ENCODE measurements around the gene ANK3.

ANK3 gene

DNA sequence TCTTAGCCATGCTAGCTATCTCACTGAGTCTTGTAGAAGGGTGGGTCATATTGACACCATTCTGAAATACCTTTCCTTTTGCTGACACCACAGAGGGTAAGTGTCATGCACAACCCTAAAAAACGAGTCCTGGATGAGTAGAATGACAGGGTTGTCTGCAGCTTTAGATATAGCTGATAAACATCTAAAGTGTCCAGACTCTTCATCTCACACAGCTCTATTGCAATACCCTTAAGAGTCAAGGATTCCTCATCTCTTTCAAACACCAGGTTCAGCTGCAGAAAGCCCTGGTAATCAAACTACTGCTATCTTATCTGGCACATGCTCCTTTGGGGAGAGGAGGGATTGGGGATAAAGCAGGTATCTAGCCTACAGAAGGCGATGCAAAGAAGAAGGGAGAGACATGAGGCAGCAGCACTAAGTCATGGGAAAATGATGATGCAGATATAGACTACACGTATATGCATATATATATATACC is 127.0 kb downstream of the ANK3 start:
- Histone ChIP-seq H3K4me1 (ENCODE audit: insufficient read depth, low read length) (peaks cover 2% of the 10 kb centered on the region), H3K9ac (ENCODE audit: low read length) (no peak overlapping the region), H3K27ac (ENCODE audit: low read depth, low read length) (no peak overlapping the region), H3K9me3 (ENCODE audit: low read length) (no peaks in the 10 kb centered on the region), H3K36me3 (ENCODE audit: insufficient read depth, low read length) (no peaks in the 10 kb centered on the region), H3K27me3 (ENCODE audit: control insufficient read depth in 1 of 2, insufficient read depth in 2 of 2, low read length in 2 of 2) (no peaks in the 10 kb centered on the region), H3K4me3 (ENCODE audit: low read depth in 1 of 2, low read length in 2 of 2) (no peak overlapping the region)

DNA sequence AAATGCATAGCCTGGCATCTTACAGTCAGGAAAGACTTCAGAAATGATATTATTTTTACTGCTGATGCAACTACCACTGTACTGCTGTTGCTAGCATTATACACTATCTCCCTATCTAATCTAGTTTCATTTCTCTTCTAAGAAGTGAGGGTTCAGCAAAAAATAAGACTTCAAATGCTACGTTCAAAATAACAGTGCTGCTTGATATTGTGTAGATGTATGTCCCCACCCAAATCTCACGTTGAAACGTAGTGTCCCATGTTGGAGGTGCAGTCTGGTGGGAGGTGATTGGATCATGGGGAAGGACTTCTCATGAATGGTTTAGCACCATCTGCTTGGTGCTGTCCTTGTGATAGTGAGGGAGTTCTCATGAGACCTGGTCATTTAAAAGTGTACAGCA is 129.4 kb downstream of the ANK3 start:
- Histone ChIP-seq H3K4me1 (ENCODE audit: insufficient read depth, low read length) (peaks cover 4% of the 10 kb centered on the region), H3K9ac (ENCODE audit: low read length) (no peak overlapping the region), H3K27ac (ENCODE audit: low read depth, low read length) (no peak overlapping the region), H3K36me3 (ENCODE audit: insufficient read depth, low read length) (no peaks in the 10 kb centered on the region), H3K4me3 (ENCODE audit: low read depth in 1 of 2, low read length in 2 of 2) (no peak overlapping the region), H3K27me3 (ENCODE audit: control insufficient read depth in 1 of 2, insufficient read depth in 2 of 2, low read length in 2 of 2) (no peaks in the 10 kb centered on the region), H3K9me3 (ENCODE audit: low read length) (no peaks in the 10 kb centered on the region)

DNA sequence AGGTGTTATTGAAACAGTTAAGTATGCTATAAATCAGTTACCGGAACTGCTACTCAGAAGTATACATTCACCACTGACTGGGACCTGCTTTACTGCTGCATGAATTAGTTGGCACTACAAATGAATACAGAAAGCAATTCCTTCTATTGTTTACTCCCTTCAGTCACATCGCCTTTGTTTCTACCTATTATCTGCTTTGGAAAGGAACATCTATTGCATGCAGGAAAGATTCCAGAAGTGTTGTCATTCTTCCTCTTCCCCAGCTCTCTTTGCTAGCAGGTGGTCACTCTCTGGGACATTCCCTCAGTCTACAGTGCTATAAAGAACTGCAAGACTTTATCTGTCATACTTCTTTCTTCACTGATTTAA is 131.3 kb downstream of the ANK3 start:
- Histone ChIP-seq H3K9ac (ENCODE audit: low read length) (no peak overlapping the region), H3K36me3 (ENCODE audit: insufficient read depth, low read length) (no peaks in the 10 kb centered on the region), H3K4me1 (ENCODE audit: insufficient read depth, low read length) (peaks cover 4% of the 10 kb centered on the region), H3K4me3 (ENCODE audit: low read depth in 1 of 2, low read length in 2 of 2) (no peak overlapping the region), H3K27me3 (ENCODE audit: control insufficient read depth in 1 of 2, insufficient read depth in 2 of 2, low read length in 2 of 2) (no peaks in the 10 kb centered on the region), H3K27ac (ENCODE audit: low read depth, low read length) (no peak overlapping the region), H3K9me3 (ENCODE audit: low read length) (no peaks in the 10 kb centered on the region)

DNA sequence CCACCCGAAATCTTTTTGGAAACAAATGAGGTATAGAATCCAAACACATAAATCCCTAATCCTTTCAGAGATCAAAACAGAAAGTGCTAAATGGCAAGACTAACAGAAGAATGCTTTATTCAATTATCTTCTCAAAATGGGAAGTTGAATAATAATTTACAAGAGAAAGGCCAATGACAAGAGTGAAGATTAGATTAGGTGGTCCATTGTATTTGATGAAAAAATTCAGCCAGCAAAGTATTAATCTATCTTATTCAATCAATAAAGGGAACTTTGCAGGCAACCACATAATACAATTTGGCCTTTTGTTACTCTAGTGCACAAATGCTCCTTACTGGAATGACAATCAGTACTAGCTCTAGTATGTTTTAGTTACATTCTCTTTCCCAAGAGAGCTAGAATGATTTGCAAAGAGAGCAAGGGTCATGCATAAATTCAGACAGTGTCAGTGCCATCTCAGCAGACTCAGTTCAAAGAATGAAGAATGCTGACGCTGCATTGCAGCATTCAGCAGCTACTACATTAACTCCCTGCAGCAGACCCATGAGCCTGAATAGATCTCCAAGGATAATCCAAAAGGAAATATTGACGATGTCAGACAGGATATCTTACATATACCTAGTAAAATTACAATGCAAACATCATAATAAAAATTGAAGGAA is 131.8 kb downstream of the ANK3 start:
- Histone ChIP-seq H3K9ac (ENCODE audit: low read length) (no peak overlapping the region), H3K4me3 (ENCODE audit: low read depth in 1 of 2, low read length in 2 of 2) (no peak overlapping the region), H3K36me3 (ENCODE audit: insufficient read depth, low read length) (no peaks in the 10 kb centered on the region), H3K27me3 (ENCODE audit: control insufficient read depth in 1 of 2, insufficient read depth in 2 of 2, low read length in 2 of 2) (no peaks in the 10 kb centered on the region), H3K27ac (ENCODE audit: low read depth, low read length) (no peak overlapping the region), H3K9me3 (ENCODE audit: low read length) (no peaks in the 10 kb centered on the region), H3K4me1 (ENCODE audit: insufficient read depth, low read length) (peaks cover 4% of the 10 kb centered on the region)

DNA sequence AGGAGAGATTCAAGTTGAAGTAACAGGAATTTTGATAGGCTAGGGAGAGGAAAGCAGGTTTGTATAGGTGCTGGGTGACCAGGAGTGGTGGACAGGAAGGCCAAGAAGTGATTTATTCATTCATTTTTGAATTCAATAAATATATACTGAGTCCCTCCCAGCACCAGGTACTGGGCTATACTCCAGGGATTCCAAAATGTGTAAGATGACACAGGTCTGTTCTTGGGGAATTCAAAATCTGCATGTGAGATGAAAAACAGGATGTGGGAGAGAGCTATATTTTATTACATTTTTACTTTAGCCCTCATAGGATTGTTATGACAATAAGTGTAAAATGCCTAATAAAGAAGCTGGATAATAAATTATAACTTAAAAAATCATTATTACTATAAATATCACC is 134.9 kb downstream of the ANK3 start:
- Histone ChIP-seq H3K4me3 (ENCODE audit: low read depth in 1 of 2, low read length in 2 of 2) (no peak overlapping the region), H3K4me1 (ENCODE audit: insufficient read depth, low read length) (peaks cover 4% of the 10 kb centered on the region), H3K9ac (ENCODE audit: low read length) (no peak overlapping the region), H3K27me3 (ENCODE audit: control insufficient read depth in 1 of 2, insufficient read depth in 2 of 2, low read length in 2 of 2) (no peaks in the 10 kb centered on the region), H3K9me3 (ENCODE audit: low read length) (no peaks in the 10 kb centered on the region), H3K27ac (ENCODE audit: low read depth, low read length) (no peak overlapping the region), H3K36me3 (ENCODE audit: insufficient read depth, low read length) (no peaks in the 10 kb centered on the region)

DNA sequence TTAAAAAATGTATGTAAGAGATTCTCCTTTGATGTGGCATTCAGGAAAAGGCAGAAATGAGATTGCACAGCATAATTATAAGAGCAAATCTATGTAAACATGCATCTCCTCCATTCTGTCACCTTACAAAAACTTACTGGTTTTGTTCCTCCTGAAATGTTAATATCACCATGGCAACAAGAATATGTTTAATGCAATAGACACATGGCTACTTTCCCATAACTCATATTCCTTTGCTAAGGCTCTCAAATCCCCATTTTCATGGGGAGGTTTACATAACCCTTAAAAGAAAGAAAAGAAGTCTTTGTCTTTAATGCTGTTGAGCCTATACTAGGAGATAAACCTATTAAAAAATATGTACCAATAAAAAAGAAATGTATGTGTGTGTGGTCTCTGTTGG is 136.2 kb downstream of the ANK3 start:
- Histone ChIP-seq H3K4me3 (ENCODE audit: low read depth in 1 of 2, low read length in 2 of 2) (no peak overlapping the region), H3K27me3 (ENCODE audit: control insufficient read depth in 1 of 2, insufficient read depth in 2 of 2, low read length in 2 of 2) (no peaks in the 10 kb centered on the region), H3K36me3 (ENCODE audit: insufficient read depth, low read length) (no peaks in the 10 kb centered on the region), H3K9ac (ENCODE audit: low read length) (no peak overlapping the region), H3K9me3 (ENCODE audit: low read length) (no peaks in the 10 kb centered on the region), H3K4me1 (ENCODE audit: insufficient read depth, low read length) (peaks cover 4% of the 10 kb centered on the region), H3K27ac (ENCODE audit: low read depth, low read length) (no peak overlapping the region)

DNA sequence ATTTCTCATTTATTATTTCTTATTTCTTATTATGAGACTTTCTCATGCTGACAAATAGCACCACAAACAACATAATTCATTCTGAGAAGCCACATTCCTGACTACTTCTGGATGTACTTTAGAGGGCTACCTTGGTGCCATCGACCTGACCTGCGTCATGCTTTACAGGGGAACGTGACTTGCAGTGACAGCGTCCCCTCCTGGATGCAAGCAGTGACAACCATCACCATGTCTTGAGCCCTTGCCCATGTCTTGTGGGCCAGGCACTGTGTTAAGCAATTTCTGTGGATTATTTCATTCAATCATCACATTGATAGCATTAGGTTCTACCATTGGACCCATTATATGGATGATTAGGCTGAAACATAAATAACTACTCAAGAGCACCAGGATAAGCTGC is 137.0 kb downstream of the ANK3 start:
- H3K4me3 ChIP-seq (ENCODE audit: low read depth in 1 of 2, low read length in 2 of 2) = no peak overlapping the region
- H3K9me3 ChIP-seq (ENCODE audit: low read length) = no peaks in the 10 kb centered on the region
- H3K4me1 ChIP-seq (ENCODE audit: insufficient read depth, low read length) = peaks cover 3% of the 10 kb centered on the region
- H3K27me3 ChIP-seq (ENCODE audit: control insufficient read depth in 1 of 2, insufficient read depth in 2 of 2, low read length in 2 of 2) = no peaks in the 10 kb centered on the region
- no peaks in the 10 kb centered on the region for H3K36me3 ChIP-seq (ENCODE audit: insufficient read depth, low read length)
- no peak overlapping the region for H3K27ac ChIP-seq (ENCODE audit: low read depth, low read length)
- H3K9ac ChIP-seq (ENCODE audit: low read length) = no peak overlapping the region

DNA sequence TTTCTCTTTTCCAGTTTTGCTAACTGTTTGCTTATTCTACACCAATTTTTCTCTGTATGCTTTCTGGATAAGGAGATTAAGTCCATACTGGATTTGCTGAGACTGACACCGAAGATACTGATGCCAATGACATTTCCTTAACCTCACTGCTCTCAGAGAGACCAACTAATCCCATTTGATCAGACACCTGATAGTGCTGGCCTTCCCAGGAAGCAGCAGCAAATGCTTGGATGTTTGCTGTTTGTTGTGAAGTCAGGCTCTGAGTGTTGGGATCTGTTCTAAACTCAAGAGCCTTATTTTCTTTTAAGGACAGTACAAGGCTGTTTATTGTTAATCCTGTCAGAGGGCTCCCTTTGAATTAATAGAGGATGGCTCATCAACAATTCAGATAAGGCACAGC is 143.3 kb downstream of the ANK3 start:
- Histone ChIP-seq H3K9ac (ENCODE audit: low read length) (no peak overlapping the region), H3K27me3 (ENCODE audit: control insufficient read depth in 1 of 2, insufficient read depth in 2 of 2, low read length in 2 of 2) (no peaks in the 10 kb centered on the region), H3K27ac (ENCODE audit: low read depth, low read length) (no peak overlapping the region), H3K4me3 (ENCODE audit: low read depth in 1 of 2, low read length in 2 of 2) (no peak overlapping the region), H3K36me3 (ENCODE audit: insufficient read depth, low read length) (no peaks in the 10 kb centered on the region), H3K4me1 (ENCODE audit: insufficient read depth, low read length) (no peaks in the 10 kb centered on the region), H3K9me3 (ENCODE audit: low read length) (no peaks in the 10 kb centered on the region)

DNA sequence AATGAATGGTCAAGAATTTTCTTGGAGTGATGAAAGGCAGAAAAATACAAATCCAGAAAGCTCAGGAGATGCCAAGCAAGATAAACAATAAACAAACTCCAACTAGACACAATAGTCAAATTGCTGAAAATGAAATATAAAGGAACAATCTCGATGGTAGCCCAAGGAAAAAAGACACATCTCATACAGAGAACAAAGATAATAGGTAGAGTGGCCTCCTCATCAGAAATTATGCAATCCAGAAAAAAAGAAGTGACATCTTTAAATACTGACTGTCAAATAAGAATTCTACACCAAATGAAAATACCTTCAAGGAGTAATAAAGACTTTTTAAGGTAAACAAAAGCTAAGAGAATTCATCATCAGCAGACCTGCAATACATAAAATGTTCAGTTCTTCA is 150.4 kb downstream of the ANK3 start:
- H3K9ac ChIP-seq (ENCODE audit: low read length) = no peak overlapping the region
- H3K36me3 ChIP-seq (ENCODE audit: insufficient read depth, low read length) = no peaks in the 10 kb centered on the region
- peaks cover 27% of the 10 kb centered on the region for H3K4me1 ChIP-seq (ENCODE audit: insufficient read depth, low read length)
- no peak overlapping the region for H3K4me3 ChIP-seq (ENCODE audit: low read depth in 1 of 2, low read length in 2 of 2)
- no peaks in the 10 kb centered on the region for H3K27me3 ChIP-seq (ENCODE audit: control insufficient read depth in 1 of 2, insufficient read depth in 2 of 2, low read length in 2 of 2)
- H3K9me3 ChIP-seq (ENCODE audit: low read length) = no peaks in the 10 kb centered on the region
- H3K27ac ChIP-seq (ENCODE audit: low read depth, low read length) = no peak overlapping the region

DNA sequence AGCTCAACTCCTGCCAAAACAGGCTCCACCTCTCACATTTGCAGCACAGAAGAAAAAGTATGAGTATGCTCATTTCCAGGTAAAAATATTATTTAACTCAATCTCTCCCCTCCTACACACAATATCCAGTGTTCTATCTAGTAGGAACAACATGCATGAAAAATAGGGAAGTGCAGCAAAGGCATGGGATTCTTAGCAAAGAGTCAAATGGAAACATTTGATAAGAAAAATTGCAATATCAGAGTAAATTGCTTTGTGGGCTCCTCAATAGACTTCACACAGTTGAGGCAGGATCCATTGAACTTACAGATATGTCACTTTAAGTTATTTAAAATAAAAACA is 150.9 kb downstream of the ANK3 start:
- no peaks in the 10 kb centered on the region for H3K9me3 ChIP-seq (ENCODE audit: low read length)
- H3K27ac ChIP-seq (ENCODE audit: low read depth, low read length) = no peak overlapping the region
- H3K27me3 ChIP-seq (ENCODE audit: control insufficient read depth in 1 of 2, insufficient read depth in 2 of 2, low read length in 2 of 2) = no peaks in the 10 kb centered on the region
- no peak overlapping the region for H3K9ac ChIP-seq (ENCODE audit: low read length)
- no peak overlapping the region for H3K4me3 ChIP-seq (ENCODE audit: low read depth in 1 of 2, low read length in 2 of 2)
- no peaks in the 10 kb centered on the region for H3K36me3 ChIP-seq (ENCODE audit: insufficient read depth, low read length)
- peaks cover 27% of the 10 kb centered on the region for H3K4me1 ChIP-seq (ENCODE audit: insufficient read depth, low read length)

DNA sequence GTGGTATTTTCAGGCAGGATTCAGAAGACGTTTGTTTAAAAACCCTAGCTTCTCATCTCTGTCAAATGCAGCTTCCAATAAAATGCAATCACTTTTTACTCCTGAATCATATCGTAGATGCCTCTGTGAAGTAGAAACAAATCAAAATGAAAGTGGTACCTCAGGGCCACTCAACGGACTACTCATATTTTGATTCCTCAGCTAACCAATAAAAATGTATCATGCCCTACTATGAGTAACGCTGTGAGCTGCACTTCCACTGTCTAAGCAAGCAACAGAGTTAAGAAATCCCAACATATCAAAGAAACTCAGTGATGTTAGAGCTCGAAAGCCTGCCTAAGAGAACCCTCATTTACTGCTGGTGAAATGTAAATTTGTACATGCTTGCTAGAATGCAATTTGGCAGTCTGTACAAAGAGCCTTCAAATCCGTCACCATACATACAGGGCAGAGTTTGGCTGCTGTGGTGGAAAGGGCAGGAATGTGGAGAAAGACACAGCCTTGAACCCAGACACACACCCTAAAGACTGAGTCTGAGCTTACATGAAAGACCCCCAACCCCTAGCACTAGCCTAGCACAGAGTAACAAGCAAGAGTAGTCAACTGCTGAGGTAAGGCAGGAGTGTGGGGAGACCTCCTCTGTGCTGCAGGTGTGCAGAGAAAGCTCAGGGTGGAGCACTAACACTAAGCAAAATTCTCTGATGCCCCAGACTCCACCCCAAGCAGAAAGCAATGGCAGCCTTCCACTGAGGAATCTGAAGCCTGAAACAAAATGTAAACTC is 151.5 kb downstream of the ANK3 start:
- no peaks in the 10 kb centered on the region for H3K27me3 ChIP-seq (ENCODE audit: control insufficient read depth in 1 of 2, insufficient read depth in 2 of 2, low read length in 2 of 2)
- H3K9me3 ChIP-seq (ENCODE audit: low read length) = no peaks in the 10 kb centered on the region
- no peak overlapping the region for H3K9ac ChIP-seq (ENCODE audit: low read length)
- no peaks in the 10 kb centered on the region for H3K36me3 ChIP-seq (ENCODE audit: insufficient read depth, low read length)
- peaks cover 27% of the 10 kb centered on the region for H3K4me1 ChIP-seq (ENCODE audit: insufficient read depth, low read length)
- no peak overlapping the region for H3K4me3 ChIP-seq (ENCODE audit: low read depth in 1 of 2, low read length in 2 of 2)
- no peak overlapping the region for H3K27ac ChIP-seq (ENCODE audit: low read depth, low read length)

Measured in muscle layer of colon (tissue), 2 donors.